GM21390 (cell line): ENCODE data around the gene ZC3HAV1L.
"Not testable (repeated sequence)": the region's sequence is repeated elsewhere in the genome, so short reads cannot be mapped to it uniquely, and the experiment has no call there.

ENCODE experiments used
- ATAC-seq: cut with Tn5 transposase; IDR thresholded peaks from one replicate; pipeline ENCODE4 v1.9.1; 2021; ENCODE audit not compliant: unreplicated experiment

ZC3HAV1L gene, protein sequence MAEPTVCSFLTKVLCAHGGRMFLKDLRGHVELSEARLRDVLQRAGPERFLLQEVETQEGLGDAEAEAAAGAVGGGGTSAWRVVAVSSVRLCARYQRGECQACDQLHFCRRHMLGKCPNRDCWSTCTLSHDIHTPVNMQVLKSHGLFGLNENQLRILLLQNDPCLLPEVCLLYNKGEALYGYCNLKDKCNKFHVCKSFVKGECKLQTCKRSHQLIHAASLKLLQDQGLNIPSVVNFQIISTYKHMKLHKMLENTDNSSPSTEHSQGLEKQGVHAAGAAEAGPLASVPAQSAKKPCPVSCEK

DNA sequence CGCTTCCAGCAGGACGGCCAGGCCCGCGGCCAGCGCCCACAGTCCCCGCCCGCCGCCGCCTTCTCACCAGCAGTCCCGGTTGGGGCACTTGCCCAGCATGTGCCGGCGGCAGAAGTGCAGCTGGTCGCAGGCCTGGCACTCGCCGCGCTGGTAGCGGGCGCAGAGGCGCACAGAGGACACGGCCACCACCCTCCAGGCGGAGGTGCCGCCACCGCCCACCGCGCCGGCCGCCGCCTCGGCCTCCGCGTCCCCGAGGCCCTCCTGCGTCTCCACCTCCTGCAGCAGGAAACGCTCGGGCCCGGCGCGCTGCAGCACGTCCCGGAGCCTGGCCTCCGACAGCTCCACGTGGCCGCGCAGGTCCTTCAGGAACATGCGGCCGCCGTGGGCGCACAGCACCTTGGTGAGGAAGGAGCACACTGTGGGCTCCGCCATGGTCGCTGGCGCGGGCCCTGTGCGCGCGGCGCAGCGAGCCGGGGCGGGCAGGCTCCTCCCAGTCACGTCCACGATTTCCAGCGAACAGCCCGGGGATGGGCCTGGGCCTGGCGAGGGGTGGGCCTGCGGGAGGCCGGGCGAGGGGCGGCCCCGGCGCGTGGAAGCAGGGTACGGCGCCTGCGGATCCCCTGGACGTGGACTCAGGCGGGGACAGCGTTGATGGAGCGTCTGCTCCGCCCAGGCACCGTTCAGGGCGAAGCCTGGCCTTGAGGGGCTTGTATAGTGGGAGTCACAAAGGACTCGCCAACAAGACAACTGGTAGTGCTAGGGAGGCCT, at the start of gene ZC3HAV1L:
Gene ZC3HAV1L, minus strand, starts transcription at position 457 of the 768 bp plus-strand sequence. Its CDS starts 25 bp downstream, at position 432.
- ATAC-seq: peak; percentile 88

DNA sequence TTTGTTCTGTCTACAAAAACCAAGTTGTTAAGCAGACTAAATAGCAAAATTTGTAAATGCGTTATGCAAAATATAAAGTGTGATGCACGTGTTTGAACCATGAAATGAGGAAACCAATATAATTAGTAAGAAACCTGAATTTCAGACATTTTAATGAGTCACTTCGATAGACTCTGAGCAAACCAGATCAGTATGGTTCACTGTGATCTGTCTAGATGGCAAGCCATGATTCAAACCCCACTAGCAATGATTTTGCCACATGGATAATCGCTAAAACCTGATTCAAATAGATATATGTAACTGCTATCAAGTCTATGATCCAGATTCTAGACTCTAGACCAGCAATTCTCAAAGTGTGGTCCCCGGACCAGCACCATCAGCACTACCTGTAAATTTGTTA, 48.9 kb upstream of the ZC3HAV1L start:
- no peak for ATAC-seq

DNA sequence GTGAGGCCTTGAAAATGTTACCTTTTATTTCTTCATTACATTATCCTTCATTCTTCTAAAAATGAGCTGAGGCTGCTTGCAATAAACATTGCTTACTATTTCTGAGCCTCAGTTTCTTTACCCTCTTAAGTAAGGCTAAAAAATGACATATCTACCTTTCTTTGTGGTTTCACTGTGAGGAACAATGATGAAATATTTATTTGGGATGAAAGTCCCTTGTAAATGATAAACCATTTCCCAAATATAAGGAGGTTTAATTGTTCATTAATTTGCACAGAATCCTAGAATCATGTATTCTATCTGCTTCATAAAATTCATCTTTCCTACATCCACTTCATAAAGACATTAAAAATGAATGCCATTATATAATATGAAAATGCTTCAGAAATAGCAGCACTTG, 45.7 kb upstream of the ZC3HAV1L start:
- no peak for ATAC-seq

DNA sequence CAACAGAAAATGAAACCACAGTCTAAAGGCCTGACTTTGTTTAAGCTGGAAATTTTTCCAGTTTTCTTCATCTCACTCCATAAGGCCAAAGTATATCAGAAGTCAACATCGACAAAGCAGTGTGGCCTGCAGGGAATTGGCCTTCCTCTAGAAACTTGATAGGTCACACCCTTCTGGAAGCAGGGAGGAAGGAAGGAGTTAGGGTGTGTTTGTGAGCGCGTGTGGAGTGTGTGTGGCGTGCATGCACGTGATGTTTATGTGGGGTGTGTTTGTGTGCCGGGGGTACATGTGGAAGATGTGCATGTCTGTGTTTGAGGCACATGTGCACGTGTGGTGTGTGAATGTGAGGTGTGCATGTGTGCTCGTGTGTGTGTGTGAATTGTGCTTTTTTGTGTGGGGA, 45.1 kb upstream of the ZC3HAV1L start:
- no peak for ATAC-seq

DNA sequence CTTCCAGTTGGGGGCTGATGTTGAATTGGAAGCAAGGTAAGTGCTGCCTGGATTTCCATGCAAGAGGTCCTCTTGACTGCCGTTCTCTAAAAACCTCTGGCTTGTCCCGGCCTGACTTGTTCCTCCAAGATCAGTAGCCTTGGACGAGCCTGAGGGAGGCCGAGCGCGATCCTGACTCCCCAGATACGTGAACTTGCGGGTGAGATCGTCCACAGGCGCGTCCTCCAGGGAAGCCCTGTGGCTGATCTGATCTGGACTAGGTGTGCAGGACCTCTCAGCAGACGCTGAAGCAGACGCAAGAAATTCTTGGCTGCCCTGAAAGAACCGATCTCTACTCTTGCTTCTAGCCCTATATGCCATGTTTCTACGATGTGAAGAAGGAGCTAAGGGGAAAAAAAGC, 44.0 kb upstream of the ZC3HAV1L start:
- ATAC-seq: no peak

DNA sequence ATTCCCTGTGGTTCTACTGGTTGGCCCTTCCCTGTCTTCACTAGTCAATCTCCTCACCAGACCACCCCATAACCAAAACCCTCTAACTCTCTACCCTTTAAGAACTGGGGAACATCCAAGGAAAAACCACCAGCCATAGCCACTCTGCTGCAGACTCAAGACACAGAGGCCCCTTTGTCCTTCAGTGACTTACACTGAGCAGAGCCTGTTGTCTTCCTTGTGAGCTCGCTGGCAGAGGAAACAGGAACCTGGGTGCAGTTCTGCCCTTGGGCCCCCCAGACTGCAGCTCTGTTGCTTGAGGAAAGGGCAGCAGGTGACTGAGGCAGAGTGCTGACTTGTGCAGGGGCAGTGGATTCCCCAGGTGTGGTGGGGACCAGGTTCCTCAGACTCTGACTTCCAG, 43.1 kb upstream of the ZC3HAV1L start:
- no peak for ATAC-seq

DNA sequence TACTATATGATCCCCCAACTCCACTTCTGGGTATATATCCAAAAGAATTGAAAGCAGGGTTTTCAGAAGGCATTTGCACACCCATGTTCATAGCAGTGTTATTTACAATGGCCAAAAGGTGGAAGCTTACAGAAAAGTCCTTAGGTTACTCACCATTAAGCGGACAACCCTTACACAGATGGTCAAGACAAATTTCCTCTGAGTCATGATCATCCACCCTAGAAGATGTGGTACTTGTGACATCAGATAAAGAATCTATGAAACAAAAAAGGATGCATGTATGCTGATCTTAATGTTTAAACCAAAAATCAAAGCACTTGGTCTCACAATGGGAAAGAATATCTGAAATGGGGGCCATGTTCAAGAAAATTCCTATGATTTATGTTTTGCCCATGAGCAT, 42.6 kb upstream of the ZC3HAV1L start:
- no peak for ATAC-seq

DNA sequence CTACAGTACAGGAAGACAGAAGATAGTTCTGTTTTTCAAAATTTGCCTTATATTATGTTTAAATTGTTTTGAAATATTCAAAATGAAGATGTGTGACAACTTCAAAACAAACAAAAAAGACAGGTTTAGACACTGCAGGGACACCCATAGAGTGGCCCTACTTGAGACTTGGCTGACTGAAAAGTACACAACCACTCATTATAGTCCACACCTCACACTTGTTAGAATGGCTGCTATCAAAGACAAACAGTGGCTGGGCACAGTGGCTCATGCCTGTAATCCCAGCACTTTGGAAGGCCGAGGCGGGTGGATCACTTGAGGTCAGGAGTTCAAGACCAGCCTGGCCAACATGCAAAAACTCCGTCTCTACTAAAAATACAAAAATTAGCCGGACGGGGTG, 41.9 kb upstream of the ZC3HAV1L start:
- ATAC-seq: not testable (repeated sequence)

DNA sequence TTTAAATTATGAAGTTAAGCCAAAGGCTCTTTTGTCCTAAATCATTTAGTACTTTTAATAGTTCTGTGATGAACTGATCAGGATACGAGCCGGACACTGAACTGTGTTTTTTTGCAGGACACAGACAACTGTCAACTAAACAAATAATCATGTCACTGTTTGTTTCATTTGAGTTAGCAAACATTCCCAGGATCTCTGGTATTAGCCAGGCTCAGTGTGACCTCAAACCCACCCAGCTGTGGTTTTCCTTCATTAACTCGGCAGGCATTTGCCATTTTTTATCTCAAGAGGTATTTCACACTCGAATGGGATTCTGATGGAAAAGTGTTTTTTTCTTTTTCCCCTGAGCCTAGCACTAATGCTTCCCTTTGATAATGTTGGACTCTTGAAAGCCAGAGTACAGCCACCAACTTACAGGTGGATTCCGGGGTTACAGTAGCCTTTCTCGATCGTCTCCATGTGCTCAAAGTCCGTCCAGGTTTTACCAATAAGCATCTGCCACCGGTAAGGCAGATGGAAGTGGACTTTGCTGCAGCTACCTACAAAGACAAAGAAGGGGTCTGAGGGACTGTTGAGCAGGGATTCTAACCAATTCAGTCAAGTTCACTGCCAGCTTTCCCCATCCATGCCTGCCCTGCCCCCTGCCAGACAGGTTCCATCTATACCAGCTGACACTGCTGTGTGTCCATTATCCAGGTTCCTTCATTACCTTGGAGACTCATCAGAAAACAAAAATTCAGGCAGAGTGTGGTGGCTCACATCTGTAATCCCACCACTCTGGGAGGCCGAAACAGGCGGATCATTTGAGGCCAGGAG, 40.2 kb upstream of the ZC3HAV1L start:
- no peak for ATAC-seq

DNA sequence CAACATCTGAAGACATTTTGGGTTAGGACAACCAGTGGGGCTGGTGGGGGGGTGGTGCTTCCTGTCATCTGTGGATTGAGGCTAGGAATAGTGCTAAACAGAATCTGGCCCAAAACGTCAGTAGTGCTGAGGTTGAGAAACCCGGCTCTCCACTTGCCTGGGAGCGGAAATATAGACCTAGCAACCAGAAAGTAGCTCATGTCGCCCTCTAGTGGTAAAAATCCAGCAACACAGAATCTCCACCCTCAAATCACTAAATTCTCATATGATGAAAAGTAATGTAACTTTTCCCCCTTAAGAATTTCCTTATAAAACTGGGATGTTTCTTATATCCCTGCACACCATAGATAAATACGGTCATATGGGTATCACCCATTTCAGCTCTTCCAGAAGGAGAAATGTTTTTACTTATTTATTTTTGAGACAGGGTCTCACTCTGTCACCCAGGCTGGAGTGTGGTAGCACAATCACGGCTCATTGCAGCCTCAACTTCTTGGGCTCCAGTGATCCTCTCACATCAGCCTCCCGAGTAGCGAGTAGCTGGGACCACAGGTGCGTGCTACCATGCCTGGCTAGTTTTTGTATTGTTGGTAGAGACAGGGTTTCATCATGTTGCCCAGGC, 39.3 kb upstream of the ZC3HAV1L start:
- ATAC-seq: peak; percentile 89

DNA sequence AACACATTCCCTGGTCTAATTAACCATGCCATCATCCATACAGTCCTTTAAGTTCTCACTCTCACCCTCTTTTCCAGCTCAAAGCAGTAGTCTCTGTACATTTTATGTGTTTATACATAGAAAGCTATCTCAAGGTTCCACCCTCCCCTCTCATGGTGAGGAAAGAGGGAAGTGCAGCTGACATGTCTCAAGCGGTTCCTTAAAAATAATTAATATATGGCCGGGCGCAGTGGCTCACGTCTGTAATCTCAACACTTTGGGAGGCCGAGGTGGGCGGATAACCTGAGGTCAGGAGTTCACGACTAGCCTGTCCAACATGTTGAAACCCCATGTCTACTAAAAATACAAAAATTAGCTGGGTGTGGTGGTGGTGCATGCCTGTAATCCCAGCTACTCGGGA, 37.0 kb upstream of the ZC3HAV1L start:
- ATAC-seq: no peak

DNA sequence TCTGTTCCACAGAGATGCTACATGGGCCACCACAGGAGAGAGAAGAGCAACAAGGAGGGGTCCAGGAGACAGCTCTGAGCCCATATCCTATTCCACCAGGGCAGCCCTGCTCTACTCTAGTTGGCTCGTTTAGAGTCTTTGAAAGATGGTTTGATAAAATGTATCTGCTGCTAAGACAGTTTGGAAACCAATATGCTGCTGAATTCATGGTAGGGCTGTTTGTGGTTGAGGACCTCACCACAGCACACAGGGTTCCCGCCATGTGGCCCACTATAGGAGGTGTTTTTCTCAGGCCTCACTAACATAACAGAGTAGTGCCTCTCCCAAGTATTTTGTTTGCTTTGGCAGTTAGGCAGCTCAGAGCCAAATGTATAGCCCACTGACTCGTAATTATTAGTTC, 35.8 kb upstream of the ZC3HAV1L start:
- ATAC-seq: no peak

DNA sequence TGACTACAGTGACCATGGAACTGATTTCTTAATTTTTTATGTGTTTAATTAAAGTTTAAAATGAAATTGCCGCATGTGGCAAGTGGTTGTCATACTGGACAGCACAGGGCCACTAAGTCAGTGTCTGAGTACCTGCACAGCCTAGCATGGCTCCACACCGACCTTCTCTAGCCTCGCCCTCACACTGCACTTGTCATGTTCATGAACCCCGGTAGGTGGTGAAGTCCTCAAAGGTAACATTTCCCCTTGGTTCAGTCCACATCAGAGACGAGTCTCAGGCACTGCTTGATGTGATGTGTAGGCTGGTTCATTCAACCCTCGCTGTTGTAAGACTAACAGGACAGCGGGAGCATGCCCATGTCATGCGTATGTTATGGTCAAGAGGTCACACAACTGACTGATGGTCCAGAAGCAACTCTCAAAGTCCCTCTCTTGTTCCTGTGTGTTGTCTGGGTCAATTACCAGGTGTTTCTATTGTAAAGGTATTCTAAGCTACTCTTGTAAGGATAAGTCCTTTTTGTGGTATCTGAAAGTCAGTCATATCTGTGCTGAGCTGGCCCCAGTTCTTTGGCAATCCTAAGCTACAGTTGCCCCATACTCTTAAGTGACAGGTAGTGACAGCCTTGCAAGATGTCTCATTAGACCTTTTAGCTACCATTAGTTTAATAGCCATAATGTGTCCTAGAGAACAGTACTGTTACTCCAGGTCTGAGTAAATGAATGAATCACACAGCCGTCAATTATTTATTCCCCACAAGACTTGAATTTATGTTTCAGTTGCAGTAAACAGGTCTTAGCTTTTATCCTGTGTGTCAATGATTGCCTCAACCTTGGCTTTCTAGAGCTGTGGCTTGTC, 32.9 kb upstream of the ZC3HAV1L start:
- no peak for ATAC-seq

DNA sequence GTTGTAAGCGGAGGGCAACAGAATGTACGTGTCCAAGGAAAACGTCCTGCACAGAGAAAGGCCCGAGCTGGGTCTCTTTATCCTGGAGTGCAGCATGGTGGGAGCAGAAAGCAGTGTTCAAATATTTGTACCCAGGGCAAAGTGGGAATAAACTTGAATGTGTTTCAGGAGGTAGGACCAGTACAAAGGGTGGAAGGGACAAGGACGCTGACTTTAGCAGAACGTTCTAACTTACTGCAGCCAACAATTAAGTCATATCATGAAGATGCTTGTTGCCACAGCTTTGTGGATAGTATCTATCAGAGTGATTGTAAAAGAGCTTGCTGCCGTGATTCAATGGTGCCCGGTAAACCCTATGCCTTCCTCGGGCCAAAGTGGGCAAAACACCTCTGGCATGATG, 30.5 kb upstream of the ZC3HAV1L start:
- no peak for ATAC-seq

DNA sequence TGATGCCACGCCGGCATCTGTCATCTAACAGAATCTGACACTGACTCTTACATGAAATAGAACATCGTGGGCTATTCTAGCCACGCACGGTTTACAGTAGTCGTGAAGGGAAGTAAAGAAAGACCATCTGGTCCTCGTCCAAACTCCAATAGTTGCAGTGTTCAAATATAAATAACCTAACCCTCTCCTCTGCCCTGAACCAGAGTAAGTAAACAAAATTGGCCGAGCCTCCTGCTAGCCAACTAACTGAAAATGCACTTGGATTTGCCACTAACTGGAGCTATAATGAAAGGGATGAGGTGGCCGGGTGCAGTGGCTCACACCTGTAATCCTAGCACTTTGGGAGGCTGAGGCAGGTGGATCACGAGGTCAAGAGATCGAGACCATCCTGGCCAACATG, 29.5 kb upstream of the ZC3HAV1L start:
- no peak for ATAC-seq

DNA sequence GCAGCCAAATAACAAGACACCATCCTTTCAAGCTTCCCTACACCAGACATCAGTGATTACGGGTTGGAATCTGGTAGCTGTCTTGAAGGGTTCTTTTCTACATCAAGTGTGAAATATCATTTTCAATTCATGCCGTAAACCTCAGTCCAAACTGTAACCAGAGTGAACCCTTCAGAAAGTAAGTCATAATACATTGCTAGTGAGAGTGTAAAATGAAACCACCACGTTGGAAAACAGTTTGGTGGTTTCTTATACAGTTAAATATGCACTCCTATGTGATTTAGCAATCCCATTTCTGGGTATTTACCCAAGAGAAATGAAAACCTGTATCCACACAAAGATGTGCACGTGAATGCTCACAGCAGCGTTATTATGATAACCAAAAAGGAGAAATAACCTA, 25.6 kb upstream of the ZC3HAV1L start:
- no peak for ATAC-seq

DNA sequence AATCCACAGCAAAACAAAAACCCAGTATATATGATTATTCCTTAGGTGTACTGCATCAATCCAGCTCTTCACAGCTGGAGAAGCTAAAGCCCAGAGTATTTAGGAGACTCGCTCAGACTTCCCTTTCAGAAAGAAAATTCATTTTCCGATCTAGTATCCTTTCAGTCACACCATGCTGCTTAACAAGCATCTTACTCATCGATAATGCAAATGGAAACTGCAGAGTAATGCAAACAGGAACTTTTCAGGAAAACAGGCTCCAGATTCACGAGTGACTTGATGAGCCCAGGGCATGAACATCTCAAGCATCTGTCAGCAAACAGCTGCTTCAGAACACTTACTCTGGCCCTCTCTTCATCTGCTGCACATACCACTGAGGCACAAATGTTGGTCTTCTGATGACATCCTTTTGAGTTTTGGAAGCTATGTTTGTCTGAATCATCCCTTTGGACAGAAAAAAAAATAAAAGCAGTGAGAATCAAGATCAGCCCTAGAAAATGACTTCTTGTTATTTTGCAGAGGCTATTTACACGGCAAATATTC, 24.9 kb upstream of the ZC3HAV1L start:
- ATAC-seq: no peak

DNA sequence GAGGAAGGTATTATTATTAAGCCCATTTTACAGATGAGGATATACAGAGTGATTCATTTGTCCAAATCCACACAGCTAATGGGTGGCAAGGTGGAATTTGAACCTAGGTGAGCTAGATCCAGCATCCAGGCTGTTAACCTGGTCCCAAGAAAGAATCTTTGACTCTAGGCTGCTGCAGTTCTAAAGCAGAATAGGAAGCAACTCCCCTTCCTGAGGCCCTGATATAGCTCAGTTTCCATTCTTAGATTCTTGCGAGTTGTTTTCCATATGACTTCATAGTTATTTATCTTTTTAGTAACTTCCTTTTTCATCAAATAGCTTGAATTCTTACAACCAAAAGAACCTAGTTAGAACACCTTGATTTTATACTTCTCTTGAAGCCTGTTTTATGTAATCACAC, 24.1 kb upstream of the ZC3HAV1L start:
- no peak for ATAC-seq

DNA sequence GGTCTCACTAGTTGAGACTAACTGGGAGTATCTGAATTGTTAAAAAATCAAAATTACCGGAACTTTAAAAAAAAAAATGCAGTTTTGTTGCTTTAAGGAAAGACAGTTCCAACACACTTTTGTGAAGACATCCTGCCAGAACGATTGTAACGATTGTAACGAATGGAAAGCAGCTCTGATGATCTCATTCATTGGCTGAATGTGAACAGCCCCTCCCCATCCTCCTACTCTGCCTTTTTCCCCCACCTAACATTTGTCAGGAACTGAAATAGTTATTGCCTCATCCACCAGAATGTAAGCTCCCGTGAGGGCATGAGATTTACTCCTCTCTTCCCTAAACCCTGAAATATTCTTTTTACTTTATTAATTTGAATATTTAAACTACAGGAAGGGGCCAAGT, 23.1 kb upstream of the ZC3HAV1L start:
- no peak for ATAC-seq

DNA sequence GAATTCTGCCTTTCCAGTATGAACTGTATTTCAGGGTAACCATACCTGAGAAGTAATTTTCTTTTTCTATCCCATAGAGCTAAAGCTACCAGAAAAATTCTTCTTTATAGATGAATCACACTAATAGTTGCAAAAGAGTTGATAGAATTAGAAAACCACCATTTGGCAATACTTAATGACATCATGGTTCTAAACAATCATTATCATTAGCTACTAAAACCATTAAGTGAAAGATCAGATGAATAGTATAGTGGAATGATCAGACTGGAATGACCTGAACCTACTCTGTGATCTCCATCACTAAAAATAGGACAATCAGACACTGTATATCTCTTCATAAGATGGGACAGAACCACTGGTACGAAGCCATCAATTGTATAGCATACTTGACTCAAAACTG, 19.8 kb upstream of the ZC3HAV1L start:
- no peak for ATAC-seq
